ENCODE measurements around the gene BPIFB6. TPM values are rescaled to one million over a fixed set of nuclear protein-coding genes. Genes with fewer than 3 reads are reported as not detected.

Gene BPIFB6
- total and polyA plus RNA-seq, 10 of the 15 experiments (the other 5 are each of a cell fraction or from before 2014, with no cell fraction given) = not detected

- H3K4me1 ChIP-seq (ENCODE audit: control insufficient read depth, insufficient read depth, low read length) = no peaks in the 10 kb centered on the region
- intact Hi-C loops (cut with micrococcal nuclease; ENCODE audit: unreplicated experiment) (no loop called here), in situ Hi-C loops (cut with MboI) (no loop called here)
- no peak overlapping the region for H2AFZ ChIP-seq (ENCODE audit: control insufficient read depth, low read depth, low read length)
- ChIA-PET RAD21 (ENCODE audit: unreplicated experiment) (interaction anchor here (0.9 kb wide), 1 partner anchor 12 kb away, joined by 3 read pairs; no protein-coding TSS in a partner anchor), SMC1A (ENCODE audit: uncharacterized antibody, unreplicated experiment) (no interaction called here), CTCF (no interaction called here), POLR2A (no interaction called here)
- H3K36me3 ChIP-seq (ENCODE audit: control insufficient read depth in 2 of 2, insufficient read depth in 2 of 2, low read length in 1 of 2) = no peaks in the 10 kb centered on the region
- no peak overlapping the region for H3K27ac ChIP-seq (ENCODE audit: control insufficient read depth, insufficient read depth)
- no peaks in the 10 kb centered on the region for H3K9me3 ChIP-seq (replicated peaks; ENCODE audit: control insufficient read depth, insufficient read depth, low read length)
- H3K4me3 ChIP-seq = no peak overlapping the region
- DNase-seq (ENCODE audit: low read depth, low spot score) = no peak
- no peak overlapping the region for H3K4me2 ChIP-seq (ENCODE audit: control insufficient read depth, insufficient read depth)
- no peaks in the 10 kb centered on the region for H3K27me3 ChIP-seq (replicated peaks in 1 of 2; ENCODE audit: control insufficient read depth in 2 of 2, insufficient read depth in 2 of 2, low read length in 1 of 2)
- no peak for ATAC-seq
- H3K9ac ChIP-seq (ENCODE audit: control insufficient read depth, insufficient read depth, low read length) = no peak overlapping the region
- FAIRE-seq = no peak
- no peaks in the 10 kb centered on the region for H3K79me2 ChIP-seq (ENCODE audit: control insufficient read depth, insufficient read depth, low read length)
- TF ChIP-seq IRF5 (IDR thresholded peaks at IDR 0.05; ENCODE audit: borderline replicate concordance) = no peak
- TF ChIP-seq TARDBP (IDR thresholded peaks at IDR 0.05; ENCODE audit: borderline replicate concordance) = no peak
- TF ChIP-seq, protein P1, sequence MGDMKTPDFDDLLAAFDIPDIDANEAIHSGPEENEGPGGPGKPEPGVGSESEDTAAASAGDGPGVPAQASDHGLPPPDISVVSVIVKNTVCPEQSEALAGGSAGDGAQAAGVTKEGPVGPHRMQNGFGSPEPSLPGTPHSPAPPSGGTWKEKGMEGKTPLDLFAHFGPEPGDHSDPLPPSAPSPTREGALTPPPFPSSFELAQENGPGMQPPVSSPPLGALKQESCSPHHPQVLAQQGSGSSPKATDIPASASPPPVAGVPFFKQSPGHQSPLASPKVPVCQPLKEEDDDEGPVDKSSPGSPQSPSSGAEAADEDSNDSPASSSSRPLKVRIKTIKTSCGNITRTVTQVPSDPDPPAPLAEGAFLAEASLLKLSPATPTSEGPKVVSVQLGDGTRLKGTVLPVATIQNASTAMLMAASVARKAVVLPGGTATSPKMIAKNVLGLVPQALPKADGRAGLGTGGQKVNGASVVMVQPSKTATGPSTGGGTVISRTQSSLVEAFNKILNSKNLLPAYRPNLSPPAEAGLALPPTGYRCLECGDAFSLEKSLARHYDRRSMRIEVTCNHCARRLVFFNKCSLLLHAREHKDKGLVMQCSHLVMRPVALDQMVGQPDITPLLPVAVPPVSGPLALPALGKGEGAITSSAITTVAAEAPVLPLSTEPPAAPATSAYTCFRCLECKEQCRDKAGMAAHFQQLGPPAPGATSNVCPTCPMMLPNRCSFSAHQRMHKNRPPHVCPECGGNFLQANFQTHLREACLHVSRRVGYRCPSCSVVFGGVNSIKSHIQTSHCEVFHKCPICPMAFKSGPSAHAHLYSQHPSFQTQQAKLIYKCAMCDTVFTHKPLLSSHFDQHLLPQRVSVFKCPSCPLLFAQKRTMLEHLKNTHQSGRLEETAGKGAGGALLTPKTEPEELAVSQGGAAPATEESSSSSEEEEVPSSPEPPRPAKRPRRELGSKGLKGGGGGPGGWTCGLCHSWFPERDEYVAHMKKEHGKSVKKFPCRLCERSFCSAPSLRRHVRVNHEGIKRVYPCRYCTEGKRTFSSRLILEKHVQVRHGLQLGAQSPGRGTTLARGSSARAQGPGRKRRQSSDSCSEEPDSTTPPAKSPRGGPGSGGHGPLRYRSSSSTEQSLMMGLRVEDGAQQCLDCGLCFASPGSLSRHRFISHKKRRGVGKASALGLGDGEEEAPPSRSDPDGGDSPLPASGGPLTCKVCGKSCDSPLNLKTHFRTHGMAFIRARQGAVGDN (IDR thresholded peaks at IDR 0.05) = no peak
- no peak for TF ChIP-seq FOS (IDR thresholded peaks at IDR 0.05; ENCODE audit: borderline replicate concordance, extremely low read depth, insufficient read length)
- TF ChIP-seq BCL11A (IDR thresholded peaks at IDR 0.05; ENCODE audit: low read depth, low read length) = no peak
- no peak for TF ChIP-seq SREBF1 (IDR thresholded peaks at IDR 0.05; ENCODE audit: low read length)
- BruUV-seq (replicated peaks) = no TSS peak
- no peaks in the 10 kb centered on the region for H4K20me1 ChIP-seq (ENCODE audit: control insufficient read depth, insufficient read depth)
Measured at GRCh38 chr20:32995802-32996201, 35.6 kb upstream of the BPIFB6 start.

Measured in GM12878 (cell line).